Activated CD8-positive, alpha-beta memory T cell treated with anti-CD3 and anti-CD28 coated beads for 36 hours (primary cell): Measurements from ENCODE around the gene AQP7. TPM values are rescaled to one million over a fixed set of nuclear protein-coding genes. Genes with fewer than 3 reads are reported as not detected.
"Not testable (repeated sequence)": the region's sequence is repeated elsewhere in the genome, so short reads cannot be mapped to it uniquely, and the experiment has no call there.

Experiments used
- CTCF ChIA-PET: fragments of 350-600 bp; sonication (Branson Sonifier 250); formaldehyde crosslinking; loops from one replicate; lab custom pipeline; 2021; ENCODE audit warnings: antibody characterized with exemption; lab: Charles Lee
- POLR2A ChIA-PET: fragments of 350-600 bp; sonication (Branson Sonifier 250); formaldehyde crosslinking; loops from one replicate; lab custom pipeline; 2021; ENCODE audit warnings: antibody characterized with exemption; lab: Charles Lee
- total RNA-seq, 2 experiments: library from RNA; stranded (reverse); gene quantifications; one replicate each; pipeline ENCODE4 v1.2.3, GENCODE V29; 2021

The AQP7 gene
- total RNA-seq, 2 experiments from 2014 or later: not detected

DNA sequence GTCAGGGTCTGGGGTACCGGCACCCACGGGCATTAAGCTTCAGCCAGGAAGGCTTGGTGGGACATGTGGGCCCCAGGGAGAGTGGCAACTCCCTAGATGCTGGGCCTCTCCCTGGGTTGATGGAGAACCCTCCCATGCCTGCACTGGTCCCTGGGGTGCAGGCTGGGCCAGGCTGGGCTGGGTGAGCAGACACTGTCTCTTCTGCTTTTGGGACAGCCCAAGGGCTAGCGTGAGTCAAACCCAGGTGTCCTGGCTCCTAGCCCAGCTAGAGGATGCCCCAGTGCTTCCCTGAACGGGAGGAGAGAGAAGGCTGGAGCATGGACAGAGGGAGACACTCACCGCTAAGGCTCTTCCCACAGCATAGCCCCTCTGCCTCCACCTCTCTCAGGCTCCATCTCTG, 5.7 kb upstream of the AQP7 start:
- POLR2A ChIA-PET: no interaction called here
- CTCF ChIA-PET: no interaction called here

DNA sequence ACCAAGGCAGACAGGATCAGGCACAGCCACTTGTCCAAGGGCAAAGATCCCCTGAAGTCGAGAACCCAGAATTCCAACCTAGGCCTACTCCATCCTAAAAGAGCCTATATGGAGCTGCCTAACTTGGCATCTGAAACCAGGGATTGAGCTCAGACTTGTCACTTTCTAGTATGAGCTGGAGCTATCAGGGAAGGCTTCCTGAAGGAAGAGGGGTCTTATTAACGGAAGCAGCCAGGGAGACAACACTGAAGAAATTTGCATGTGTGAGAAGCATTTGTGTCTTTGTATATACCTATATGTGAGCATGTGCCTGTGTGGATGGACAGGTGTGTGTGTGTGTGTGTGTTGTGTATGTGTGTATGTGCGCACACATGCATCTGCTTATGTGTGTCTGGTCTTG, 4.7 kb upstream of the AQP7 start:
- ChIA-PET CTCF (interaction anchor here (0.6 kb wide), 1 partner anchor 60 kb away, joined by 3 read pairs; no protein-coding TSS in a partner anchor), POLR2A (no interaction called here)

DNA sequence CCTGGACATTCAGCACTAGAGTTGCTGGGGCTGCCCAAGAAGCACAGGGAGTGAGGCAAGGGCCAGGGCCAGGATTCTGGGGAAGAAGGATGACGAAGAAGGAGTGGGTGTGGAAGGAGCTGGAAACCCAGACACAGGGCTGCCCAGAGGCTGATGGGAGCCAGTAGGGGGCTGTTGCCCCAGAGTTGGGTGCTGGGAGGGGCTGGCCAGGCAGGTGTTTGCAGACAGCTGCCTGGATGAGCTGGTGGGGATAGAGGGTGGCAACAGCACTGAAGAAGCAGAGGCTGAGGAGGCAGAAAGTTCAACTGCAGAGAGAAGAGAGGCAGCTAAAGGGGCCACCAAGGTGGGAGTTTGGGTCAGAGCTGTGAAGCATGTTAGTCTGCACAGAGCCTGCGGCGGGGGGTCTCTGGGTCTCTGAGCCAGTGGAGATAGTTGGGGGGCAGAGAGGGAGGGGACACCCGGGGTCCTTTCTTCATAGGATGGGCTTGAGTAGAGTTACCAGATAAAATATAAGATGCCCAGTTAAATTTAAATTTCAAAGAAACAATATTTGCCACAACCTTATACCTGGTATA, 2.5 kb upstream of the AQP7 start:
- CTCF ChIA-PET: interaction anchor here (1.0 to 3.7 kb wide), 4 partner anchors 10 to 93 kb away, joined by 3 to 26 read pairs (median 13); no protein-coding TSS in a partner anchor

GRCh38 chr9:33403941-33404787, 1.8 kb upstream of the AQP7 start:
- ChIA-PET POLR2A (no interaction called here), CTCF (interaction anchor here (0.7 to 3.7 kb wide), 12 partner anchors 9 to 219 kb away, joined by 3 to 26 read pairs (median 4); no protein-coding TSS in a partner anchor)

More for the DNA sequence above, 2.5 kb upstream of the AQP7 start:
- POLR2A ChIA-PET: no interaction called here

GRCh38 chr9:33401809-33402208, 559 bp downstream of the AQP7 start:
- POLR2A ChIA-PET, CTCF ChIA-PET: not testable (repeated sequence)

- ChIA-PET CTCF (interaction anchor here (1.4 kb wide), 1 partner anchor 75 kb away, joined by 3 read pairs; the partner anchor contains the start of gene NOL6), POLR2A (interaction anchor here (0.6 kb wide), 1 partner anchor 90 kb away, joined by 7 read pairs; no protein-coding TSS in a partner anchor)
Observed at GRCh38 chr9:33399047-33399446, 3.3 kb downstream of the AQP7 start.

- CTCF ChIA-PET, POLR2A ChIA-PET: not testable (repeated sequence)
Observed at GRCh38 chr9:33397801-33398200, 4.6 kb downstream of the AQP7 start.

- CTCF ChIA-PET, POLR2A ChIA-PET: not testable (repeated sequence)
Observed at GRCh38 chr9:33395159-33395879, 7.0 kb downstream of the AQP7 start.

DNA sequence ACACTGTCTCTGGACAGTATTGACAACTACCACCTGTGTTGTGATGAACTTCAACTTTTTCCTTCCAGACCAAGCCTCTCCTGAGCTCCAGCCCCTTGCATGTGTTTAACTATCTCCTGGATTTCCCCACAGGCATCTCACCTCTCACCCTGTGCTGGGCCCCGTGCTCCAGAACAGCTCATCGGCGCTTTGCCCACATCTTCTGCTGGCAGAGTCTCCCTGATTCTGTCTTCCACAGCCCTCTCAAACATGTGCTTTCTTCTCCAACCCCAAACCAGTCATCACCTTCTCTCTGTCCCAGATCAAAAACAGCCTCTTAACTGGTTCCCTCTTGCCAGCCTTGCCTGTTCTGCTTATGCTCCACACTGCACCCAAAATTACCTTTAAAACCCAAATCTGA, 8.4 kb downstream of the AQP7 start:
- POLR2A ChIA-PET: not testable (repeated sequence)
- CTCF ChIA-PET: interaction anchor here (1.3 kb wide), 1 partner anchor 59 kb away, joined by 3 read pairs; no protein-coding TSS in a partner anchor

DNA sequence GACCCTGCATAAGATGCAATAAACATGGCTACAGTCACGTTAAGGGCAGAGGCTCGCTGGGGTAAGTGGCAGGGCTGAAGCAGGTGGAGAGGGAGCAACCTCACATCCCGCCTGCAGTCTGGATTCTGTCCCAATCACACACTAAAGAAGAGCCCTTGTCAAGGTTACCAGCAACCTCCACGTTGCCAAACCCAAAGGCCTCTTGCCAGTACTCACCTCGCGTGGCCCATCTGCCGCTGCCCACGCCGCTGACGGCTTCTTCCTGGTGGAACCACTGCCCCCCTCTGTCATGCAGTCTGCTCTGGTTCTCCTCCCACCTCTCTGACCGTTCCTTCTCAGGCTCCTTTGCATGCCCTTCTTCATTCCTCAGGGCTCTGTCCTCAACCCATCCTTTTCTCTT, 8.8 kb downstream of the AQP7 start:
- CTCF ChIA-PET: interaction anchor here (1.3 to 1.5 kb wide), 2 partner anchors 19 to 59 kb away, joined by 3 to 5 read pairs; no protein-coding TSS in a partner anchor
- POLR2A ChIA-PET: no interaction called here

GRCh38 chr9:33392591-33393021, 9.8 kb downstream of the AQP7 start:
- POLR2A ChIA-PET: not testable (repeated sequence)
- CTCF ChIA-PET: interaction anchor here (0.7 to 1.5 kb wide), 3 partner anchors 18 to 74 kb away, joined by 3 to 5 read pairs (median 3); no protein-coding TSS in a partner anchor

- POLR2A ChIA-PET: not testable (repeated sequence)
- CTCF ChIA-PET: interaction anchor here (1.8 kb wide), 1 partner anchor 12 kb away, joined by 3 read pairs; no protein-coding TSS in a partner anchor
Observed at GRCh38 chr9:33391111-33391771, 11.1 kb downstream of the AQP7 start.

DNA sequence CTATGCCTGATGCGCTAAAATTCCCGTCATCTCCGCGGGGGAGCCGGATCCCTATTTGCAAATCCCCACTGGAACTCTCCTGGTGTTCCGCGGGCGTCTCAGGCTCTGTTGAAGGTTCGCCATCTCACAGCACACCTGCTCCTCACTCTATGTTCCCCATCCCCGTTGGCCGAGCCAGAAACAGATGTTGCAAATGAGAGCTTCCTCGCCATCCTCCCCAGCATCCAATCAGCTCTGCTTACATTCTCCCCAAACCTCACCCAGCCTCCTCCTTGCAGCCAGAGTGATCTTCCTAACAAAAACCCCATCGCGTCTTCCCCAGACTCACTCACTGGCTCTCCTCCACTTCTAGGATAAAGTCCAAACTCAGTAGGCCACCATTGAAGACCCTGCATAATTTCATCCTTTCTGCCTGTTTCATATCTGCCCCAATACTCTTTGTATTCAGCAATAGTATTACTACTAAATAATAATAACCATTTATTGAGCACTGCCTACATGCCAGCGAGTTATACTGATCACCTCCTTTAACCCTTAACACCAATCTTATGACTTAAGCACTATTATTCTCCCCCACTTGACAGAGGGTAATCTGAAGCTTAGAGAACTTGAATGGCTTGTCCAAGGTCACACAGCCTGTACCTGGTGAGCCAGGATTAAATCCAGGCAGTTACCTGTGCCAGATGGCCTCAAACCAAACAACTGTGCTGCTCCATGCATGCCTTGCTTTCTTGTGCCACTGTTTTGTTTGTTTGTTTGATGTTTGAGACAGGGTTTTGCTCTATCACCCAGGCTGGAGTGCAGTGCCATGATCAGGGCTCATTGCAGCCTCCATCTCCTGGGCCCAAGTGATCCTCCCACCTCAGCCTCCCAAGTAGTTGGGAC, 14.0 kb downstream of the AQP7 start:
- POLR2A ChIA-PET: no interaction called here
- CTCF ChIA-PET: no interaction called here

- POLR2A ChIA-PET, CTCF ChIA-PET: not testable (repeated sequence)
Observed at GRCh38 chr9:33386998-33387397, 15.4 kb downstream of the AQP7 start.

GRCh38 chr9:33386641-33386996, 15.7 kb downstream of the AQP7 start:
- CTCF ChIA-PET, POLR2A ChIA-PET: not testable (repeated sequence)

- POLR2A ChIA-PET, CTCF ChIA-PET: not testable (repeated sequence)
Observed at GRCh38 chr9:33385979-33386640, 16.3 kb downstream of the AQP7 start.

- CTCF ChIA-PET, POLR2A ChIA-PET: not testable (repeated sequence)
Observed at GRCh38 chr9:33385536-33385935, 16.8 kb downstream of the AQP7 start.

DNA sequence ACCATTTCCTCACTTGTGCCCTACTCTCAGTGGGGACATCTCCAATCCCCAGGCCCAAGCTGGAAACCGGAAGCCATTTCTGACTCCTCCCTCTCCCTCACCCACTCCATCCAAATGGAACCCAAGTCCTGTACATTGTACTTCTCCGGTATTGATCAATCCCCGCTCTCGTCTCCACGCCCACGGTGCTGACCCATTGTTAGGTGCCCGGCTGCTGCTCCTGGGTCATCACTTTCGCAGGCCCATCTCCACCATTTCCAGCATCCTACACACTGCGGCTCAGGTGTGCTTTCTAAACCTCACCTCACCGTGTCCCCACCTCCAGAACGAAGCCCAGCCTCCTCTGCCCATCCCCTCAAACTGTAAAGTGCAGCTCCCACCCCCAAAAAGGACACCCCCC, 19.0 kb downstream of the AQP7 start:
- POLR2A ChIA-PET, CTCF ChIA-PET: not testable (repeated sequence)
